Activated B cell treated with CpG ODN at 0.5 μM for 24 hours (primary cell): Measurements from ENCODE around the gene RPL27A. TPM values are rescaled to one million over a fixed set of nuclear protein-coding genes. Genes with fewer than 3 reads are reported as not detected.

ENCODE experiments used
- ATAC-seq: fragments of 200-7000 bp; cut with Tn5 transposase; one replicate; pipeline ENCODE4 v1.10.0; 2021; ENCODE audit warnings: low read depth, mild to moderate bottlenecking, moderate library complexity
- CTCF ChIA-PET: fragments of 350-600 bp; sonication (Branson Sonifier 250); formaldehyde crosslinking; loops from one replicate; lab custom pipeline; 2021; ENCODE audit warnings: antibody characterized with exemption; lab: Charles Lee
- POLR2A ChIA-PET: fragments of 350-600 bp; sonication (Branson Sonifier 250); formaldehyde crosslinking; loops from one replicate; lab custom pipeline; 2021; ENCODE audit warnings: antibody characterized with exemption; lab: Charles Lee
- DNase-seq: peaks from one replicate; pipeline ENCODE4 v3.0.0; 2022
- H3K27ac Mint-ChIP-seq: one replicate; pipeline ENCODE4 v1.8.0; 2020; ENCODE audit warnings: mixed read lengths
- H3K27me3 Mint-ChIP-seq: one replicate; pipeline ENCODE4 v1.8.0; 2021; ENCODE audit warnings: mixed read lengths
- H3K36me3 Mint-ChIP-seq: one replicate; pipeline ENCODE4 v1.8.0; 2021; ENCODE audit warnings: low read depth, mixed read lengths
- H3K4me1 Mint-ChIP-seq: one replicate; pipeline ENCODE4 v1.8.0; 2021; ENCODE audit warnings: mixed read lengths
- H3K4me3 Mint-ChIP-seq: one replicate; pipeline ENCODE4 v1.8.0; 2020; ENCODE audit warnings: mild to moderate bottlenecking, mixed read lengths
- H3K9me3 Mint-ChIP-seq: one replicate; pipeline ENCODE4 v1.8.0; 2020; ENCODE audit warnings: mixed read lengths
- intact Hi-C: fragments of 100-400 bp; cut with micrococcal nuclease; formaldehyde crosslinking; loops from one replicate; pipeline ENCODE4 v1.15.1; 2024
- total RNA-seq: library from RNA; stranded (reverse); gene quantifications from 2 replicates; pipeline ENCODE4 v1.2.3, GENCODE V29; 2022
- TF ChIP-seq, protein P1 (sequence below): fragments of 200-600 bp; IDR thresholded peaks from one replicate; pipeline ENCODE4 v1.8.0; 2022; ENCODE audit warnings: antibody characterized with exemption, mild to moderate bottlenecking

RPL27A gene
- total RNA-seq, 1 donor from 2014 or later: 1,592 TPM

DNA sequence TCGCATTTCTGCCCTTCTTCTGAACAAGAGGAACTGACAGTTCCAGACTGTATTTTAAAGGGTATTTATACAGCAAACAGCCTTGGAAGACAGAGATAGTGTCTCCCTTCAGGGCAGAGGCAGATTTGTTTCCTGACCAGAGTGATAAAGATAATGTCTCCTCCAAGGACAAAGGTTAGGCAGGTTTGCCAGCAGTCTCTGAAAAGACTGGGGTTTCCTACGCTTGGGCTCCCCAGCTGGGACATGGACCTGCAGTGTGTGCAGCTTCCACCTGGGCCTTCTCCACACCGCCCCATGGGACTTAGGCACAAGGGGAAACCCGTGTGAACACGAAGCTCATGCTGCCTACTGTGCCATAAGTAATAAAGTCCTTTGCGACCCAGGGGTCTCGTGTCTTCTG is 42.1 kb downstream of the RPL27A start:
- no peak overlapping the region for H3K27ac Mint-ChIP-seq
- CTCF ChIA-PET: no interaction called here
- POLR2A ChIA-PET: no interaction called here
- no peaks in the 10 kb centered on the region for H3K36me3 Mint-ChIP-seq
- TF ChIP-seq, protein P1, sequence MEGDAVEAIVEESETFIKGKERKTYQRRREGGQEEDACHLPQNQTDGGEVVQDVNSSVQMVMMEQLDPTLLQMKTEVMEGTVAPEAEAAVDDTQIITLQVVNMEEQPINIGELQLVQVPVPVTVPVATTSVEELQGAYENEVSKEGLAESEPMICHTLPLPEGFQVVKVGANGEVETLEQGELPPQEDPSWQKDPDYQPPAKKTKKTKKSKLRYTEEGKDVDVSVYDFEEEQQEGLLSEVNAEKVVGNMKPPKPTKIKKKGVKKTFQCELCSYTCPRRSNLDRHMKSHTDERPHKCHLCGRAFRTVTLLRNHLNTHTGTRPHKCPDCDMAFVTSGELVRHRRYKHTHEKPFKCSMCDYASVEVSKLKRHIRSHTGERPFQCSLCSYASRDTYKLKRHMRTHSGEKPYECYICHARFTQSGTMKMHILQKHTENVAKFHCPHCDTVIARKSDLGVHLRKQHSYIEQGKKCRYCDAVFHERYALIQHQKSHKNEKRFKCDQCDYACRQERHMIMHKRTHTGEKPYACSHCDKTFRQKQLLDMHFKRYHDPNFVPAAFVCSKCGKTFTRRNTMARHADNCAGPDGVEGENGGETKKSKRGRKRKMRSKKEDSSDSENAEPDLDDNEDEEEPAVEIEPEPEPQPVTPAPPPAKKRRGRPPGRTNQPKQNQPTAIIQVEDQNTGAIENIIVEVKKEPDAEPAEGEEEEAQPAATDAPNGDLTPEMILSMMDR: no peak
- DNase-seq: no peak
- H3K27me3 Mint-ChIP-seq: peaks cover 10% of the 10 kb centered on the region
- H3K4me1 Mint-ChIP-seq: no peaks in the 10 kb centered on the region
- no peaks in the 10 kb centered on the region for H3K9me3 Mint-ChIP-seq
- no peak for ATAC-seq
- intact Hi-C loops: no loop called here
- no peak overlapping the region for H3K4me3 Mint-ChIP-seq

DNA sequence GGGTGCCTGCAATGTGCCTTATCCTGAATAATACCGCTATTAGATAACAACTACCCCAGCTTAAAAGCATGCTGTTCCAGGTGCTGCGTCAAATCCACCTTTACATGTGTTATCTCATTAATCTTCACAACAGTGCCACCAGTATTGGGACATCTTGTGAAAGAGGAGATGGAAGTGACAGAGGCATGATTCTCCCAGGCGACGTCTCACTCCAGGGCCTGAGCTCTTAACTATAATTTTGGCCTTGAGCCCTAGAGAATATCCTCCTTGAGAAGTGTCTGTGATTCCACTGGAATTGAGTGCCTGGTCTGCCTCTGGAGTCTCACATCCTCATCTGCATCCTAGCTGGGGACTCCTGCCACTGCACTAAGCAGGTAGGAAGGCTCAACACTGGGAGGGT is 43.8 kb downstream of the RPL27A start:
- POLR2A ChIA-PET: no interaction called here
- H3K27ac Mint-ChIP-seq: no peak overlapping the region
- intact Hi-C loops: no loop called here
- ATAC-seq (no peak), DNase-seq (no peak)
- no peaks in the 10 kb centered on the region for H3K9me3 Mint-ChIP-seq
- TF ChIP-seq, protein P1: no peak
- H3K27me3 Mint-ChIP-seq: peaks cover 4% of the 10 kb centered on the region
- H3K4me3 Mint-ChIP-seq: no peak overlapping the region
- CTCF ChIA-PET: no interaction called here
- no peaks in the 10 kb centered on the region for H3K36me3 Mint-ChIP-seq
- peaks cover 6% of the 10 kb centered on the region for H3K4me1 Mint-ChIP-seq

DNA sequence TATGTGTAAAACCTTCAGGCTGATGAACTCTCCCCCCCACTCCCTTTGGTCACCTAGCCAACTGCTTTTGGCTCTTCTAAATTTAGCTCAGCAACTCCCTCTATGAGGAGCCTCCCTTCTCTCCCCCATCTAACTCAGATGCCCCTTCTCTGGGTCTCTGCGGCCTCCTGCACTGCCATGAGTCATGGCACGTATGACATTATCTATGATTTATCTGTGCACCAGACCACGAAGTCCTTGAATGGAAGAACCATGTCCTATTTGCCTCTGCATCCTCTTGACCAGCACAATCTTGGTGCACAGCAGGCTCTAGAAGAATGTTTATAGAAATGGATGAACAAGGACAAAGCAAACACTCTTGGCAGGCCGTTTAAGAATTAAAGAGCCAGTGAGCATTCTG is 46.0 kb downstream of the RPL27A start:
- Mint-ChIP-seq H3K36me3 (no peaks in the 10 kb centered on the region), H3K4me1 (peaks cover 27% of the 10 kb centered on the region), H3K27ac (no peak overlapping the region), H3K27me3 (no peaks in the 10 kb centered on the region), H3K9me3 (no peaks in the 10 kb centered on the region), H3K4me3 (no peak overlapping the region)
- TF ChIP-seq, protein P1: no peak
- ChIA-PET CTCF (no interaction called here), POLR2A (no interaction called here)
- intact Hi-C loops: no loop called here
- DNase-seq (no peak), ATAC-seq (no peak)

DNA sequence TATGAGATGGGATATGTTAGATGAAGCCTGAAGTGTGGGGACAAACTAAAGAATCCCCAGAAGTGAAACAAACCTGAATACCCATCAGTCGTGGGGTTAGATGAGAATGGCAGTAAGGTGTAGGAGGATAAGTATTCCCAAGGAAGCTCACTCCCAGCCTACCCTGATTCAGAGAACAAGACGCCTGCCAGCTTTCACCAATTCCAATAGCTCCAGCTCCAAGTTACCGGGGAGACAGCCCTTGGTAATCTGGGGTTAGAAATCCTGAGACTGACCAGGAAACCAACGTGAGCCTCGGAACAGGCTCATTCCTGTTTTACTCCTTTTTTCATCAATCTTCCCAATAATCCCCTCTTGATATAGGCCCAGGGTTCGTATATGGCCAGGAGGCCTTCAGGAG is 46.5 kb downstream of the RPL27A start:
- intact Hi-C loops: no loop called here
- TF ChIP-seq, protein P1: no peak
- H3K4me1 Mint-ChIP-seq: peaks cover 32% of the 10 kb centered on the region
- H3K36me3 Mint-ChIP-seq: no peaks in the 10 kb centered on the region
- no peak overlapping the region for H3K27ac Mint-ChIP-seq
- DNase-seq (no peak), ATAC-seq (no peak)
- no peak overlapping the region for H3K4me3 Mint-ChIP-seq
- H3K9me3 Mint-ChIP-seq: no peaks in the 10 kb centered on the region
- H3K27me3 Mint-ChIP-seq: no peaks in the 10 kb centered on the region
- POLR2A ChIA-PET: no interaction called here
- CTCF ChIA-PET: no interaction called here

DNA sequence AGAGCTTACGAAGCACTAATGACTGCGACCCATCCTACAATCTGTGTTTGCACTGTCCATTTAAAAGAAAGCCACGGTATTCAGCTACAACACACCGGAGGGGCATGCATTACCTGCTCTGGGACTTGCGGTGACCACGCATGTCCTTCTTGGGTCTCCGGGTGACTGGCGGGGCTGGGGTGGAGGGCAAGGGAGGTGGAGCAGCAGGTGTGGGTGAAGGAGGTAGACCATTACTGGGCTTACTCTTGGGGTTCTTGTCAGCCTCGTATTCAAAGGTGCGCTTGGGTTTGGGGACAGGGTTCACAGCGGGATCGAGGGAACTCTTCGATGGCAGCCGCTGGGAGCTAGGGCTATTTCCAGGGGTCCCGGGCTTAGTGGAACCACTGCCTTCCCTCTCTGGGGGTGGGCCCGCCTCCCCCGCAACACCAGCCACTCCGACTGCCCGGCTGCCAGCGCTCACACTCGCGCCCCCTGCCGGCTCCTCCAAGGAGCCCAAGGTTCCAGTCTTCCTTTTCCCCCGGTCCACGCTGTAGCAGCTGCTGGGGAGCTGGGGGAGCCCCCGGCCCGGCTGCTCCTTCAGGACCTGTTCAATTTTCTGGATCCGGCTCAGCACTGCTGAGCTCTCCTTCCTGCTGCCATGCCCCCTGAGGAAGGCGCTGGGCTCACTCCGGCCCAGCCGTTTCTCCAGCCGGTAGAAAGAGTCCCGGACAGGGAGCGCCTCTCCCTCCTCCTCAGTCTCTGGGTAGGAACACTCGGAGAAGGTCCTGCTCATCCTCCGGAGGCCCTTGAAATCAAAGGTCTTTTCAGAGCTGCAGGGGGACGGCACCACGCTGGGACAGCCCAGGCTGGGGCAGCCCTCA is 47.5 kb downstream of the RPL27A start:
- no peak overlapping the region for H3K4me3 Mint-ChIP-seq
- H3K9me3 Mint-ChIP-seq: no peaks in the 10 kb centered on the region
- no peaks in the 10 kb centered on the region for H3K27me3 Mint-ChIP-seq
- DNase-seq: no peak
- H3K4me1 Mint-ChIP-seq: peaks cover 34% of the 10 kb centered on the region
- ChIA-PET POLR2A (interaction anchor here (1.3 kb wide), 1 partner anchor 48 kb away, joined by 4 read pairs; the partner anchor contains the start of gene TRIM66), CTCF (no interaction called here)
- TF ChIP-seq, protein P1: no peak
- intact Hi-C loops: loop anchor here (5.0 kb wide), 3 partner anchors 82 to 528 kb away; a partner anchor contains a TSS
- no peak overlapping the region for H3K27ac Mint-ChIP-seq
- H3K36me3 Mint-ChIP-seq: no peaks in the 10 kb centered on the region
- no peak for ATAC-seq
